HL-60 (cell line): ENCODE measurements around the gene CHRNB2.
A peak's percentile ranks its signal among the peaks of the same experiment; 100 is the strongest.

Experiments
- CTCF ChIP-seq: IDR thresholded peaks from one replicate; pipeline ENCODE4 v1.5.1; 2011; ENCODE audit warnings: low read length, control low read depth, inconsistent platforms; ENCODE audit not compliant: insufficient read depth
- GABPA ChIP-seq: IDR thresholded peaks from 2 replicates; pipeline ENCODE4 v1.6.1; 2012; ENCODE audit warnings: low read depth
- POLR2AphosphoS5 ChIP-seq: IDR thresholded peaks from 2 replicates; pipeline ENCODE4 v1.6.1; 2012; ENCODE audit warnings: low read depth
- REST ChIP-seq: IDR thresholded peaks from 2 replicates; pipeline ENCODE4 v1.6.1; 2012; ENCODE audit warnings: low read depth; ENCODE audit not compliant: insufficient replicate concordance

DNA sequence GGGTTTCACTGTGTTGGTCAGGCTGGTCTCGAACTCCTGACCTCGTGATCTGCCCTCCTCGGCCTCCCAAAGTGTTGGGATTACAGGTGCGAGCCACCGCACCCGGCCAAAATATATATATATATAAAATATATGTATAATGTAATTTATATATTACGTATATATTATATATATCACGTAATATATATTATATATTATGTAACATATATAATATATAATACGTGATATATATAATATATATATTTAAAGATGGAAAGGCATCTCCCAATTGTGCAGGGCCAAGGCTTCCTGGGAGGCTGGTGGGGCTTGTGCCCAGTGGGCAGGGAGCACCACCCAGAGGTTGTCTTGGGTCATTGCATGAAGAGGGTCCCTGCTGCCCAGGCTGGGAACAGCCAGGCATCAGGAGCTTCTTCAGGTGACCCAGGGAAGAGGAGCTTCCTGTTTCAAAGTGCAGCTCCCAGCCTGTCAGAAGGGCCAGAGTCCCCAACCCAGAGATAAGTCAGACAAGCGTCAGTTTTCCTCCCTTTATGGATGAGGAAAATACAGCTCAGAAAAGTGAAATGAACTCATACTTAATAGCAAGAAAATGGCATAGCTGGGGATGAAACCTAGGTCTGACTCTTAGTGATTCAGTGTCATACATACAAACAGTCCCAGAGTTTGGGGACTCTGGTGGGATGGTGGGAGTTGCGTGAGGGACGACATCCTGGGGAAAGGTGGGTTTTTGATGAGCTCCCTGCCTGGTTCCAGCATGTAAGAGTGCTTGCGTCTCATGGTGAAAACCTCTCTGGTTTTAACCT lies 21.1 kb upstream of the CHRNB2 start:
- TF ChIP-seq POLR2AphosphoS5, result no peak
- TF ChIP-seq CTCF, result peak; percentile 61
- no peak for TF ChIP-seq REST
- TF ChIP-seq GABPA, result no peak
